Upper lobe of left lung (tissue), 4 donors: Measurements from ENCODE around the gene GTPBP2.

Experiments
- POLR2A ChIP-seq, 4 donors: fragments of 450-650 bp; IDR thresholded peaks; one replicate each; pipeline ENCODE4 v1.5.1; 2016 to 2017; ENCODE audit warnings: antibody characterized with exemption in 4 of 4, mild to moderate bottlenecking in 2 of 4
- POLR2AphosphoS5 ChIP-seq, 2 donors: sonication (generic); formaldehyde crosslinking; IDR thresholded peaks; one replicate each; pipeline ENCODE4 v1.5.1; 2017; ENCODE audit warnings: antibody characterized with exemption in 2 of 2
- TF ChIP-seq, protein P1 (sequence below), 6 experiments: fragments of 450-650 bp in 4 of 6; fragments of 200-600 bp in 2 of 6; sonication (generic) in 2 of 6; IDR thresholded peaks; one replicate each; pipeline ENCODE4 v1.5.1; 2016 to 2019; ENCODE audit warnings: antibody characterized with exemption in 6 of 6

DNA sequence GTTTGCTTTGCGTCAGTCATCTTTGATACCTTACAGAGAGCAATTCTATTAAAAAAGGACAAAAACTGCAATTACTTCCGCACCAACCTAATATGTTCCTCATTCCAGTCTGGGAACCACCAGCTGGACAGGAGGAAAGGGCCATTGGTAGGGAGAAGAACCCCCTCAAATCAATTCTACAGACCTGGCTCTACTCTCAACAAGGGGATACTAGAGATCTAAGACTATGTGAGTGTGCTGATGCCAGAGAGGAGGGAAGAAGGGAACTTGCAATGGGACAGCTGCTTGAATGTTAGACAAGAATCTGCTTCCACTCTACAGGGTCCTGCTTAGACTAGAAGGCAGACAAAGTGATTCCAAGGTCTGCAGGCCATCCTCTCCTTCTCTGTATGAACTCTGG is 45.2 kb upstream of the GTPBP2 start:
- TF ChIP-seq, protein P1, sequence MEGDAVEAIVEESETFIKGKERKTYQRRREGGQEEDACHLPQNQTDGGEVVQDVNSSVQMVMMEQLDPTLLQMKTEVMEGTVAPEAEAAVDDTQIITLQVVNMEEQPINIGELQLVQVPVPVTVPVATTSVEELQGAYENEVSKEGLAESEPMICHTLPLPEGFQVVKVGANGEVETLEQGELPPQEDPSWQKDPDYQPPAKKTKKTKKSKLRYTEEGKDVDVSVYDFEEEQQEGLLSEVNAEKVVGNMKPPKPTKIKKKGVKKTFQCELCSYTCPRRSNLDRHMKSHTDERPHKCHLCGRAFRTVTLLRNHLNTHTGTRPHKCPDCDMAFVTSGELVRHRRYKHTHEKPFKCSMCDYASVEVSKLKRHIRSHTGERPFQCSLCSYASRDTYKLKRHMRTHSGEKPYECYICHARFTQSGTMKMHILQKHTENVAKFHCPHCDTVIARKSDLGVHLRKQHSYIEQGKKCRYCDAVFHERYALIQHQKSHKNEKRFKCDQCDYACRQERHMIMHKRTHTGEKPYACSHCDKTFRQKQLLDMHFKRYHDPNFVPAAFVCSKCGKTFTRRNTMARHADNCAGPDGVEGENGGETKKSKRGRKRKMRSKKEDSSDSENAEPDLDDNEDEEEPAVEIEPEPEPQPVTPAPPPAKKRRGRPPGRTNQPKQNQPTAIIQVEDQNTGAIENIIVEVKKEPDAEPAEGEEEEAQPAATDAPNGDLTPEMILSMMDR (IDR thresholded peaks at IDR 0.05), result no peak
- TF ChIP-seq POLR2AphosphoS5 (IDR thresholded peaks at IDR 0.05), result no peak
- TF ChIP-seq POLR2A (IDR thresholded peaks at IDR 0.05), result no peak
